UCSD-AML1 (cell line): ENCODE measurements around the gene B4GALT6.

ENCODE experiments used
- DNase-seq: peaks from one replicate; lab custom pipeline; 2025; ENCODE audit not compliant: unreplicated experiment; lab: John Stamatoyannopoulos, UW

Gene B4GALT6

DNA sequence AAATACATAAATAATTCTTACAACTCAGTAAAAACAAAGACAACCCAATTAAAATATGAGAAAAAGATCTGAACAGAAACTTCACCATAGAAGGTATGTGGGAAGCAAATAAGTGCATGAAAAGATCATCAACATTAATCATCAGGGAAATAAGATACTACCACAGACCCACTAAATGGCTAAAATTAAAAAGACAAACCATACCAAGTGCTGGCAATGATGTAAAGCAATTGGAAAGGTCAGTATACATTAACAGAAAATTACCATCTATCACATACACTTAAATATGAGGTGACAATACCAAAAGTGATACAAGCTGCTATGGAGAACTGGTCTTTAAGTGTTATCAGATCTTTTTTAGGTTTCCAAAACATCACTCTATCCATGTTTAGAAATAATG lies 48.0 kb downstream of the B4GALT6 start:
- DNase-seq = no peak

DNA sequence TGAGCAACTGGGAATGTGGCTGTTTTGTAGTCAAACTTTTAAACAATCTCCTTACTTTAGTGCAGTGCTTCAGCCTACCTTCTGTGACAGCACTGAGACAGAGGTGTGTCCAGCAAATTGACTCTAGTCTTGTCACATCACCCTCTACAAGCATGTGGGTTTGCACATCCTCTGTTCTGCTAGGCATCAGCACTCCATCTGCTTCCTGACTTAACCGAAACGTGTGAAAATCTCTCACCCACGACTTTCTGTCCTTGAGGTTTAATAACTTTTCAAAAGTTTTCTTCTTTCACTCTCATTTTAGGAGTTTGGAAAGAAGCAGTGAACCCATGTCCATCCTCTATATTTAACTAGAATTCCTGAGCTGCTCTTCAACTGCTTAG lies 50.1 kb downstream of the B4GALT6 start:
- DNase-seq = peak; percentile 15

DNA sequence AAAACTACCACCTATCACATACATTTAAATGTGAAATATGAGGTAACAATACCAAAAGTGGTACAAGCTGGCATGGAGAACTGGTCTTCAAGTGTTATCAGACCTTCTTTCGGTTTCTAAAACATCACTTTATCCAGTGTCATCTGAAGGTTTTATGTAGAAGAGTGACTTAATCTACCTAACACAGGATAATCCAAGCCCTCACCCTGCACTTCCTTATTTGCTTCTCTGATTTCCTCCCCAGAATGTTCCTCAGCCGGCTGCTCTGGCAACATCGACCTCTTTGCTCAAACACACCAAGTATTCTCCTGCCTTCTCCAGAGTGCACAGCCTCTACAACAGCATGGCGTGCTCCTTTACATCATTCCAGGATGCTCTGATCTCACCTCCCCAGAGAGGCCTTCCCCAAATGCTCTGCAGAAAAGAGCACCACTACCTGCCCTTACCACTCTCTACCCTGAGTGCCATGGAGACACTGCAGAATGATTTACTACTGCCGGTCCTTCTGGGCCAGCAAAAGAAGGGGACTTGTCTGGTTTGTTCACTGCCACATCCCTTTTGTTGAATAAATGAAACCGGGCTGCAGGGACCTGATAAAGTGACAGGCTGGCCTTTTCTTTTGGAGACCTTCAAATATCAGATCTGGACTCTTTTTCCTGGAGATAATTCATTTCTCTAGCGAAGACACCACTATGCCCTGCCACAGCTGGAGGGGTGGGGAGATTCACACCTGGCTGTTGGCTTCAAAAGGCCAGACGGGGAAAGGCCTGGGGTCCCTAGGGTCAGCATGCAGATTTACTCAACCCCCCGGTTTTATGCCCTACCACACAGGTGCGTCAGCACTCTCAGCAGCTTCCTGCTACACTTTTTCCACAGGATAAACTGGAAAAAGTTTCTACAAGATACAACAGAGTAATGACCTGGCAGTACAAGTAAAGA lies 50.7 kb downstream of the B4GALT6 start:
- peak; percentile 26 for DNase-seq

DNA sequence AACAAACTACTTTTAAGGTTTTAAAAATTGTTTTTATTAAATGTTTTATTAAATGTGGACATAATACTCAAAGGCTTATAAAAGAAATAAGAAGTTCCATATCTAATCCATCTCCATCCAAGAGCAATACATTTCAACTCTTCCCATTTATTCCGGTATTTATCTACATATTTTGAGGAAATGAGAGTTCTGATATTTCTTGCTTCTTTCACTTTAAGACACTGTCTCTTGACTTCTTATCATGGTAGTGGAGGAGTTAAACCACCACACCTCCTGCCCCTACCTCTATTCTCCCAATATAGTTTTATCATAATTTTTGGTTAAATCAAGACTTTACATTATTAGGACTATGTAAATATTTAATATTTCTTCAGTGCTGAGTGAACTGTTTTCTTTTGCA lies 52.0 kb downstream of the B4GALT6 start:
- no peak for DNase-seq

DNA sequence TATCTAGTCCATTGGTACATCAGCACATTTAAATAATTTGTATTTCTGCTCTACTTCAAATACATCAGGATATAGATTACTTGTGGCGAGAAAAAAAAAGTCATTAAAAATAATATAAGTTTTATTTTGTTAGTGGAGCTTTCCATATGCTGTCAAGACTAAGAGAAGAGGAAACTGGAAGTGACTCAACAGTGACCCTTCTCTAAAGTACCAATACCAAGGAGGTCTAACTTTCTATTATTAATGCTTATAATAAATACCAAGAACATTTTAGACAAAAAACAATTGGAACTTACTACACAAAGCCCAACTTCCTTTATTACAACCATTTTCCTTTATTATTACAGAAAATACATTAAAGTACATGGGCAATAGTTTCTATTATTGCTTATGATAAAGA lies 52.9 kb downstream of the B4GALT6 start:
- DNase-seq = no peak

DNA sequence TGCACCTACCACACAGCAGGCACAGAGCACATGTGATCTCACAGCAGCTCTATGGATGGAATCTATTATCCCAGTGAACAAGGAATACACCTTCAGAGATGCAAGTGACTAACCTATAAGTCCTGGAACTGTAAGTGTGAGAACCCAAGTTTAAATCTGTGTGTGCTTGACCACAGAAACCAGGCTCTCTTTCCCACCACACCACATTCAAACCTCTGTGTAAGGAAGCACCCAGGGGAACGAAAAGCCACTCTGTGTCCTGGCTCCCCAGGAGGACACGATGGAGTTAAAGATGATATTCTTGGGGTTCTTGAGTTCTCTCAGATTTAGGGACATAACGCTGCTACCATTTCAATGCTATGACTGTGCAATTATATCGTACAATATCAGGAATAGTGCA lies 53.8 kb downstream of the B4GALT6 start:
- no peak for DNase-seq

DNA sequence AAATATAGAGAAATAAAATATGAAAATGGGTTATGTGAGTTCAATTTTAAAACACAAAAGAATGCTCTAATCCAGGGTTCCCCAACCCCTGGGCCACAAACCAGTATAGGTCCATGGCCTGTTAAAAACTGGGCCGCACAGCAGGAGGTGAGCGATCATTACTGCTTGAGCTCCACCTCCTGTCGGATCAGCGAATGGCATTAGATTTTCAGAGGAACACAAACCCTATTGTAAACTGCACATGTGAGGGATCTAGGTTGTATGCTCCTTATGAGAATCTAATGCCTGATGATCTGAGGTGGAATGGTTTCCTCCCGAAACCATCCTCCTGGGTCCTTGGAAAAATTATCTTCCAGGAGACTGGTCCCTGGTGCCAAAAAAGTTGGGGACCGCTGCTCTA lies 58.0 kb downstream of the B4GALT6 start:
- DNase-seq = no peak

DNA sequence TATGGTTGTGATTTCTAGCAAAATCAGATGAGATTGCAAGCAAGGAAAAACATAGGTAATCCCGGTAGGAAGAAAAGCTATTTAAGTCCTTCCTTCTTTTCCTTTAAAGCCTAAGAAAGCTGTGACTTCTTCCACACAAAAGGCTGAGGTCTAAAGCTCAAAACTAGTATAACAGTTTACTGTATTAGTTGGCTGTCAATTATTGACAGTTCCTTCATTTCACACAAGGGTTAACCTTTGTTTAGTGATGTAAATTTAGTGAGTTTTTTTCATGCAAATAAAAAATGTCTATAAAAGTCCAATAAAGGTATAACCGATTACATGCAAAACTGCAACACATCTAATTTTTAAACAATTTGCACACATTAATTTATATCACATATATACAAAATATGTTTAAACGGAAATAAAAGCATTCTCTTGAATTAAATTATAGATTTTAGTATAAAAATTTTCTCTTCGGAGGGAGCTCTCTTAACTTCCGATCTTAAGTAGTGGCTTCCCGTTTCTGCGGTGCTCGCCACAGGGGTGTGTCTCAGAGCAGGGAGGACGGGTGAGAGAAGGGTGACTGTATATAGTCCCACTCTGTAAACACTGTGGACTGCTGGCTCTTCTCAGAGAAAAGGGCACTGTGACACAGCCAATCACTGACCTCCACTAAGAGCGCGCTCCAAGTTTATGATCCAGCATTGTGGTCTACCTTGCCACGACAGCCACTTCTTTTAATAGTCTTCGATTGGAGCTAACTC lies 59.3 kb downstream of the B4GALT6 start:
- no peak for DNase-seq

DNA sequence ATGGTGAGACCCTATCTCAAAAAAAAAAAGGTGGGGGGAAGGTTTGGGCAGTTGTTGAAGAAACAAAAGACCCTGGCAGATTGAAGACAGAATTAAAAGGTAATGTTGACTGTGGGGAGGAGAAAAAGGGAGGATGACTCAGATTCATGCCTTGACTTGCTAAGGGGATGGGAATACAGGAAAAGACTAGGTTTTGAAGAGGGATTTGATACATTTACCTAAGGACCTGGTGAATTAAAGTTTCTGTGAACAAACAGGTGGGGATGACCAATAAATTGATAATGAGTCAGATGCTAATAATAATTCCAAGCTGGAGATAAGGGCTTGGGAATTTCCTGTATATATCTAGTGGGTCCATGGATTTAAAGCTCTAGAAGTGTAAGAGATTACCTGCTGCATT lies 65.1 kb downstream of the B4GALT6 start:
- DNase-seq = no peak

DNA sequence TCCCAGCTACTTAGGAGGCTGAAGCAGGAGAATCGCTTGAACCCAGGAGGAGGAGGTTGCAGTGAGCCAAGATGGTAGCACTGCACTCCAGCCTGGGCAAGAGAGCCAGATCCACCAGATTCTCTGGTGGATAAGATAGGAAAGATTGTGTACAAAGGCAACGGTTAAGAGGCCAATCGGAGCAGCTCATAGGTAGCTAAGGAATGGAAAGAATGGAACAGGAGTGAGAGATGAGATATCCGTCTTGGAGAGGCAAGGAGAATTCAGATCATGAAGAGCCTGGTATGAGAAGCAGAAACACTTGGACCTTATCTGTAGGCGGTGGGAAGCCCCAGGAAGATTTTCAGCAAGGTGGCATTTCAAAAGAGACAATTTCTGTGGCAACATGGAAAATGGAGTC lies 65.6 kb downstream of the B4GALT6 start:
- DNase-seq = no peak

DNA sequence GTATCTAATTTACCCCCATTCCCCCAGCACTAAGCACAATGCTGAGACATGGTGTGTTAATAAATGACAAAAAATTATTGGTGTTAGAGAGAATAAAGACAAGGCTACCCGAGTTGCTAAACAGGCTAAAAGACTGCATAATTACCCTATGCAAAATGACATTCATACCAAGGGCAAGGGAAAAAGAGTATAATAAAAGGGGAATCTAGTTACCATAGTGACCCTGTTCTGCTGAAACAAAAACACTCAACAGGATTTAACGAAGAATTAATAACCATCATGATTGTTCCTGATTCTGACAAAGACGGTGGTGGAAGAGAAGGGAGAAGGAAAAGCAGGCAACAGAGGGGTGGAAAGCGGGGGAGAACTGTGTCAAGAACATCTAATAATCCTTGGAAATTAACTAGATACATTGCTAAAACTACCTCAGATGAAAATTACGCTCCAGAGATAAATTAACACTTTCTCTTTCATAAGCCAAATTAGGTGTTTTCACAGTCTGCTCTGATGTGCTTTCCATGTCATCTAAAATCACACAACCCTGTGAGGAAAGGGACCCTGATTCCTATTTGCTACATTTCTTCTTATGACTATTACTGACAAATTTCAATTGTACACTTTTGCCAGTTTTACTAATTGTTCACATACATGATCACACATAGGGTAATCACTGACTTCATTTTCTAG lies 67.2 kb downstream of the B4GALT6 start:
- DNase-seq = no peak

DNA sequence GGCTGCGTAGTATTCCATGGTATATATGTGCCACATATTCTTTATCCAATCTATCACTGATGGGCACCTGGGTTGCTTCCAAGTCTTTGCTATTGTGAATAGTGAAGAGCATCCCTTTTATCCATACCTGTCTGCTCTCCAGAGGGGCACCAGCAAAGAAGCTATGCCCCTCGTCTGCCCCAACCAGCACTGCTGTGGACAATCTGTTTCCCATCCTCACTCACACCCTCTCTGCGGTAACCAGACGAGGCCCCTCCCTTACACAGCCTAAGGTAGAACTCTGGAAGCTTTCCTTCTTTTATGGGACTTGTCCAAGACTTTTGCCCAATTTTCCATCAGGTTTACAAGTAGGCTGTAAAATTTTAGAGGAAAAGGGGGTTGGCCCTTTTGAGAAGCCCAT lies 67.8 kb downstream of the B4GALT6 start:
- DNase-seq = no peak

DNA sequence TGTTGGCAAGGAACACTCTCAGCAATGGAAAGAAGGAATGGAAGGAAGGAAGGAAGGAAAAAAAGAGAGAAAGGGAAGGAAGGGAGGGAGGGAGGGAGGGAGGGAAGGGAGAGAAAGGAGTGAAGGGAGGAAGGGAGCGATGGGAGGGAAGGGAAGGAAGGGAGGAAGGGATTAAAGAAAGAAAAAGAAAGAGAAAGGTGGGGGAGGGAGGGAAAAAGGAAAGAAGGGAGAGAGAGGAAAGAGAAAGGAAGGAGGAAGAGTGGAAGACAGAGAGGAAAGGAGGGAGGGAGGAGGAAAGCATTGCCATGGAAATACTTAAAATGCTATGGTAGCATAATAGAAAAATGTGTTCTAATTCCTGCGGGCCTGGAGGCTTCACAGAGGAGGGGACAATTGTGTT lies 70.3 kb downstream of the B4GALT6 start:
- DNase-seq = no peak

DNA sequence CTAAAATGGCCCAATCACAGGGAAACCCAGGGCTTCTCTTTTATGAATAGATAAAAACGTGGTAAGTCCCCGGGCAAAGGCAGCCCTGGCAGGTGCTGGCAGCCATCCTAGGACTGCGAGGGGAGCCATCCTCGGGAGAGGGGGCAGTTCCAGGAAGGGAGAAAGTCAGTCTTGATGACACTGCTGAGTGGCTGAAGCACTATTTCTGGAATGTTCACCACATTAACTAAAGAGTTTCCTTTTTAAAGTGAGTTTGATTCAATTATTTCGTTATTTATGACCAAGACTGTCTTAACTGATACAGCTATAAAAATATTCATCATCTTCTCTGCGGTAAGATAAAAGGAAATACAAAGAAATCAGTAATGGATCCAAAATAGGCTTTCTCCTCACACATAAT lies 72.3 kb downstream of the B4GALT6 start:
- DNase-seq = no peak

DNA sequence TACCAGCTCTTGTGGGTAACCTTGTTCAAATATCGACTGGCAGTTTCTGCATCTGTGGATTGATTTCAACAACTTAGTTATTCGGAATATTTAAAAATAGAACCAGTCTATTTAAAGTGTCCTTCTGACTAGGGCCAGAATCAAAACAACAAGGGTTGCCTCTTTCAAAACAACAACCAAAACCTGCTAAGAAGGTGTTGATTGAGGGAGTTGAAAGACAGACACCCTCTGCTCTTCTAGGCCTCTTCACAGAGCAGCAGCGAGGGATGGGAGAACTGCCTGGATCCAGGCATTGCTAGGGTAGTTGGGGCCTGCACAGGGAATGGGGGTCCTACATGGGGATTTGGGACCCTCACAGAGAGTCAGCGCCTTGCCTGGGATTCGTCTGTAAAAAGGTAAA lies 72.9 kb downstream of the B4GALT6 start:
- DNase-seq = no peak

DNA sequence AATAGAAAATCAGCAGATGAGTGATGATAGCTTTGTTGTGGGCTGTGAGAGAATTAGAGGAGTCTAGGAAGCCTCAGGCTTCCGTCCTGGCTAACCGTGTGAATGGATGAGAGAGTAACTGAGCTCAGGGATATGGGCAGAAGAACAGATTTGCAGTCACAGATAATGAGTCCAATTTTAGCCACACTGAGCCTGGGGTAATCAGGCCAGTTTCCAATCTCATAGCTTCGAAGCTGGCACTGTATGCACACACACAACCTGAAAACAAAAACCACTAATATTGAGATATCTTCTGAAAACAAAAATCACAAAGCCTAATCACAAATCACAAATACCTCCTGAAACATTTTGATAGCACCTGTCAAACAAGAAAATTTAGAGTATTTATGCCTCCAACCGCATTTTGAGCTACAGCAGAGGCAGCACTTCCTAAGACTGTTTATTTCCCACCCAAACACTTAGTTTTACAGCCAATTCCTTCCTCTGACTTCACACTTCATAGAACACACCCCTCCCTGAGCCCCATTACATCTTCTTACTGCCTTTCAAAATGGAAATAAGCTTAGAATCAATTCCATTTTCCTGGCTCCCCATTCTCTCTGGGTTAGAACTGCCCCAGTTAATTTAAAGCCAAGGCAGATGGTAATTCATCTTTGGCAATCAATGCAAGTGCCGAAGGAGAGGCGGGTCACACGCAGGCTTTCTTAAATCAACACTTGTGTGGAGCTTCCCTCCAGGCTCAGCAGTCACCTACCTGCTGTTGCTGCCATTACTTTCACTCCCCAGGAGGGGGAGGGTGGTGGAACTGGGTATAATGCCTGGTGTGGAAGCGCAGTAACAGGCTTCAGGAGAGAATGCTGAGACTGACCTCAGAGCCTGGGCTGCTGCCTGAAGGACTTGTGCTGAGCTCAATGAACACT lies 73.8 kb downstream of the B4GALT6 start:
- peak; percentile 10 for DNase-seq

DNA sequence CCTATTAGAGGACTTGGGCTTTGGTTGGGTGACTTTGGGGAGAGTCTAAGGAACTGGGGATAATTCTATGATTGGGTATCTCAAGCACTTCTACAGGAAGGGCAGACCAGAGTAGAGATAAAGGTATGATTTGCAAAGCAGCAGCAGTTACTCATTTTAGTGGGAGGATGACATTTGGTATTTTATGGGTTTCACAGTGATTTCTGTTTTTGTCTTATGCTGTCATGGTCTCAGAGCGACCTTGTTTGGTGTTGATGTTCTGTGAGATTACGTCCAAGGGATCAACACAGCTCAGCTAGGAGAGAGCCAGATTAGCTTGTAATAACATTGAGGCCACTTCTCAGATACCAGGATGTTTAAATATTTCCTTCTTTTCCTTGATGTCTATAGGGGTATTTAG lies 74.5 kb downstream of the B4GALT6 start:
- DNase-seq = no peak

DNA sequence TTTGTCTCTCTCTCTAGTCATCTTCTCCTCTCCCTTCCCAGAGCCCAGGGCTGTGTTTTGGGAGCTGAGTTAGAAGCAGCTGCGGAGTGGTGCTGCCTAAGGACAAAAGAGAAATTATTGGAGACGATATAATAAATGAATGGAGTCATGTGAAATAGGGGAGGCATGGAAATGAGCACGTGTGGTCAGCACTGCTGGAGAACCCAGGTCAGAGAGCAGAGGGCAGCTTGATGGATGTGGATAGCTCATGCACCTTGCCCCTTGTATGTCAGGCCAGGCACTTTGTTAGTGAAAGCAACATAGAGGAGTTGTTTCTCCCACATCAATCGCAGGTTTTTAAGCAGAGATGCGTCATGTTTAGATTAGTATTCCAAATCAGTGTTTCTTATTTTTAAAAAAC lies 77.0 kb downstream of the B4GALT6 start:
- no peak for DNase-seq

DNA sequence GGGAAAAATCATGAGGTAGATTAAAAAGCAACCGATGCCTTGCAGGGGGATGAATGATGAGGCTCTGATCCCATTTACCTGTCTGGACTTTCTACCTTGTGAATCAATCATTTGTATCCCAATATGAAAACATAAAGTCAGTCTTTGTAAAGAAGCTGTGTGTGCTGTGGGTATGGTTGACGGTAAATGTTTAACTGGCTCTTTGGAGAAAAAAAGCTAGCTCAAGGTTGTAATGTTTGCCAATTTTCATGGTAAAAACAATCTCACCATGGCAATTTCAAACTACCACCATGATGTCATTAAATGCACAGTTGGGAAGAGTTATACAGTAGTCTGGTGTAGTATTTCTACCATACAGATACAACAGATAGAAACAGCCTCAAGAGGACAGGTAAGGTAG lies 78.1 kb downstream of the B4GALT6 start:
- DNase-seq = no peak

DNA sequence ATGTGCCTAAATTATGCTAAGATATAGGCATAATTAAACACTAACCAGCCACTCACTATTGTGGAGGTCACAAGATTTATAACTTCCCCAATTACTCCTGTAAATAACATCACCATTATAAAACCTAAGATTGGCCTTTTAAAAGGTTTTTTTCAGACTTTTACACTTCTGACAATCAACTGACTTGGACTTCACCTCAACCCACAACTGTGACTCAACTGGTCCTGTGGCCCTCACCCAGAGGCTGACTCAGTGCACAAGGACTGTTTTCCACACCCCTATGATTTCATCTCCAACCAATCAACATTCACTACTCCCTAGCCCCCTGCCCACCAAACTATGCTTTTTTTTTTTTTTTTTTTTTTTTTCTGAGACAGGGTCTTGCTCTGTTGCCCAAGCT lies 81.1 kb downstream of the B4GALT6 start:
- DNase-seq = no peak
